Measurements from ENCODE around the gene CPD.
"Not testable (repeated sequence)": the region's sequence is repeated elsewhere in the genome, so short reads cannot be mapped to it uniquely, and the experiment has no call there.

The CPD gene

GRCh38 chr17:30345089-30345433 is 33.7 kb upstream of the CPD start:
- H2AFZ ChIP-seq (ENCODE audit: low read depth, low read length): no peak overlapping the region
- peaks cover 17% of the 10 kb centered on the region for H3K4me1 ChIP-seq (ENCODE audit: insufficient read depth, low read length)
- H3K4me3 ChIP-seq (ENCODE audit: low read length): no peak overlapping the region
- no peaks in the 10 kb centered on the region for H3K36me3 ChIP-seq (ENCODE audit: insufficient read depth, low read length)
- no peaks in the 10 kb centered on the region for H3K9me3 ChIP-seq (ENCODE audit: low read length)
- H3K27me3 ChIP-seq (ENCODE audit: insufficient read depth, low read length): no peaks in the 10 kb centered on the region

- Histone ChIP-seq H3K4me1 (ENCODE audit: insufficient read depth, low read length) (peaks cover 13% of the 10 kb centered on the region), H3K4me3 (ENCODE audit: low read length) (no peak overlapping the region), H3K9me3 (ENCODE audit: low read length) (no peaks in the 10 kb centered on the region), H3K36me3 (ENCODE audit: insufficient read depth, low read length) (no peaks in the 10 kb centered on the region), H2AFZ (ENCODE audit: low read depth, low read length) (no peak overlapping the region), H3K27me3 (ENCODE audit: insufficient read depth, low read length) (no peaks in the 10 kb centered on the region)
These were observed 33.1 kb upstream of the CPD start for GRCh38 chr17:30345527-30346075.

GRCh38 chr17:30346221-30346795 is 32.4 kb upstream of the CPD start:
- H3K27me3 ChIP-seq (ENCODE audit: insufficient read depth, low read length): no peaks in the 10 kb centered on the region
- no peak overlapping the region for H3K4me3 ChIP-seq (ENCODE audit: low read length)
- no peaks in the 10 kb centered on the region for H3K9me3 ChIP-seq (ENCODE audit: low read length)
- peaks cover 9% of the 10 kb centered on the region for H3K4me1 ChIP-seq (ENCODE audit: insufficient read depth, low read length)
- no peaks in the 10 kb centered on the region for H3K36me3 ChIP-seq (ENCODE audit: insufficient read depth, low read length)
- H2AFZ ChIP-seq (ENCODE audit: low read depth, low read length): no peak overlapping the region

GRCh38 chr17:30347488-30347887 is 31.2 kb upstream of the CPD start:
- Histone ChIP-seq H3K4me3 (ENCODE audit: low read length) (no peak overlapping the region), H3K36me3 (ENCODE audit: insufficient read depth, low read length) (no peaks in the 10 kb centered on the region), H3K4me1 (ENCODE audit: insufficient read depth, low read length) (peaks cover 11% of the 10 kb centered on the region), H3K9me3 (ENCODE audit: low read length) (no peaks in the 10 kb centered on the region), H2AFZ (ENCODE audit: low read depth, low read length) (no peak overlapping the region), H3K27me3 (ENCODE audit: insufficient read depth, low read length) (no peaks in the 10 kb centered on the region)

GRCh38 chr17:30349252-30349651 is 29.5 kb upstream of the CPD start:
- Histone ChIP-seq H2AFZ (ENCODE audit: low read depth, low read length) (no peak overlapping the region), H3K27me3 (ENCODE audit: insufficient read depth, low read length) (no peaks in the 10 kb centered on the region), H3K4me1 (ENCODE audit: insufficient read depth, low read length) (peaks cover 8% of the 10 kb centered on the region), H3K9me3 (ENCODE audit: low read length) (no peaks in the 10 kb centered on the region), H3K36me3 (ENCODE audit: insufficient read depth, low read length) (no peaks in the 10 kb centered on the region), H3K4me3 (ENCODE audit: low read length) (no peak overlapping the region)

- not testable (repeated sequence) for H3K36me3 ChIP-seq (ENCODE audit: insufficient read depth, low read length); H3K9me3 ChIP-seq (ENCODE audit: low read length); H3K4me3 ChIP-seq (ENCODE audit: low read length); H3K27me3 ChIP-seq (ENCODE audit: insufficient read depth, low read length); H2AFZ ChIP-seq (ENCODE audit: low read depth, low read length); H3K4me1 ChIP-seq (ENCODE audit: insufficient read depth, low read length)
These were observed 27.5 kb upstream of the CPD start for GRCh38 chr17:30351263-30351662.

- Histone ChIP-seq H3K9me3 (ENCODE audit: low read length) (no peaks in the 10 kb centered on the region), H2AFZ (ENCODE audit: low read depth, low read length) (no peak overlapping the region), H3K27me3 (ENCODE audit: insufficient read depth, low read length) (no peaks in the 10 kb centered on the region), H3K4me3 (ENCODE audit: low read length) (no peak overlapping the region), H3K36me3 (ENCODE audit: insufficient read depth, low read length) (no peaks in the 10 kb centered on the region), H3K4me1 (ENCODE audit: insufficient read depth, low read length) (peaks cover 2% of the 10 kb centered on the region)
These were observed 27.0 kb upstream of the CPD start for GRCh38 chr17:30351735-30352134.

GRCh38 chr17:30352240-30352814 is 26.4 kb upstream of the CPD start:
- no peak overlapping the region for H3K4me3 ChIP-seq (ENCODE audit: low read length)
- H2AFZ ChIP-seq (ENCODE audit: low read depth, low read length): no peak overlapping the region
- no peaks in the 10 kb centered on the region for H3K36me3 ChIP-seq (ENCODE audit: insufficient read depth, low read length)
- H3K27me3 ChIP-seq (ENCODE audit: insufficient read depth, low read length): no peaks in the 10 kb centered on the region
- no peaks in the 10 kb centered on the region for H3K9me3 ChIP-seq (ENCODE audit: low read length)
- H3K4me1 ChIP-seq (ENCODE audit: insufficient read depth, low read length): peaks cover 2% of the 10 kb centered on the region

GRCh38 chr17:30354701-30355100 is 24.0 kb upstream of the CPD start:
- Histone ChIP-seq H3K4me3 (ENCODE audit: low read length) (no peak overlapping the region), H2AFZ (ENCODE audit: low read depth, low read length) (no peak overlapping the region), H3K27me3 (ENCODE audit: insufficient read depth, low read length) (no peaks in the 10 kb centered on the region), H3K4me1 (ENCODE audit: insufficient read depth, low read length) (peaks cover 2% of the 10 kb centered on the region), H3K36me3 (ENCODE audit: insufficient read depth, low read length) (no peaks in the 10 kb centered on the region), H3K9me3 (ENCODE audit: low read length) (no peaks in the 10 kb centered on the region)

- Histone ChIP-seq H3K4me3 (ENCODE audit: low read length) (no peak overlapping the region), H3K27me3 (ENCODE audit: insufficient read depth, low read length) (no peaks in the 10 kb centered on the region), H3K9me3 (ENCODE audit: low read length) (peaks cover 1% of the 10 kb centered on the region), H2AFZ (ENCODE audit: low read depth, low read length) (no peak overlapping the region), H3K36me3 (ENCODE audit: insufficient read depth, low read length) (no peaks in the 10 kb centered on the region), H3K4me1 (ENCODE audit: insufficient read depth, low read length) (no peaks in the 10 kb centered on the region)
These were observed 21.3 kb upstream of the CPD start for GRCh38 chr17:30357476-30357875.

- Histone ChIP-seq H3K9me3 (ENCODE audit: low read length) (peaks cover 4% of the 10 kb centered on the region), H3K27me3 (ENCODE audit: insufficient read depth, low read length) (no peaks in the 10 kb centered on the region), H2AFZ (ENCODE audit: low read depth, low read length) (no peak overlapping the region), H3K4me3 (ENCODE audit: low read length) (no peak overlapping the region), H3K36me3 (ENCODE audit: insufficient read depth, low read length) (no peaks in the 10 kb centered on the region), H3K4me1 (ENCODE audit: insufficient read depth, low read length) (no peaks in the 10 kb centered on the region)
These were observed 20.5 kb upstream of the CPD start for GRCh38 chr17:30358055-30358760.

- Histone ChIP-seq H3K4me3 (ENCODE audit: low read length) (no peak overlapping the region), H3K27me3 (ENCODE audit: insufficient read depth, low read length) (no peaks in the 10 kb centered on the region), H3K4me1 (ENCODE audit: insufficient read depth, low read length) (no peaks in the 10 kb centered on the region), H2AFZ (ENCODE audit: low read depth, low read length) (no peak overlapping the region), H3K9me3 (ENCODE audit: low read length) (peaks cover 4% of the 10 kb centered on the region), H3K36me3 (ENCODE audit: insufficient read depth, low read length) (no peaks in the 10 kb centered on the region)
These were observed 18.5 kb upstream of the CPD start for GRCh38 chr17:30360086-30360808.

- no peak overlapping the region for H3K4me3 ChIP-seq (ENCODE audit: low read length)
- no peaks in the 10 kb centered on the region for H3K36me3 ChIP-seq (ENCODE audit: insufficient read depth, low read length)
- H3K4me1 ChIP-seq (ENCODE audit: insufficient read depth, low read length): no peaks in the 10 kb centered on the region
- no peaks in the 10 kb centered on the region for H3K27me3 ChIP-seq (ENCODE audit: insufficient read depth, low read length)
- H3K9me3 ChIP-seq (ENCODE audit: low read length): peaks cover 4% of the 10 kb centered on the region
- H2AFZ ChIP-seq (ENCODE audit: low read depth, low read length): no peak overlapping the region
These were observed 16.9 kb upstream of the CPD start for GRCh38 chr17:30361766-30362279.
